ENCODE measurements around the gene HECW1. TPM values are rescaled to one million over a fixed set of nuclear protein-coding genes. Genes with fewer than 3 reads are reported as not detected.
"Not testable (repeated sequence)": the region's sequence is repeated elsewhere in the genome, so short reads cannot be mapped to it uniquely, and the experiment has no call there.

HECW1 gene
- total RNA-seq, 4 donors from 2014 or later: 0.62 to 4.3 (median 1.4) TPM; not detected in 1

DNA sequence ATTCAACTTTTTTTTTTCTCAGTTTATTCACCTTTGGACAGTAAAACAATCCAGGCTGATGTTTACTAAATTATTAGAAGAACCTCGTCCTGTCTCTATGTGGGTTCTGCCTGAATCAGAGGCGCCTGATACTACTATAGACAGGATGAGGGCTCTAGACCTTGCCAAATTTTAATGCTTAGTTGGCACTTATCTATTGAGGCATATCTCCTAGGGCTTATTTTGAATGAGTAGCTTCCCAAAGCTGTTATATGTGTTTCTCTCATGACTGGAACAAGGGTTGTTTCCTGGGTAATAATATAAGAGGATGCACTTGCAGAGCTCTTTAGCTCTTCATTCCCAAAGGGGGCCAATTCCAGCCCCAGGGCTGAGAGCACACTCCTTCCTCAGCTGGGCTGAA lies 23.6 kb downstream of the HECW1 start:
- no peak overlapping the region for H3K4me3 ChIP-seq (ENCODE audit: low read depth, poor library complexity, severe bottlenecking)
- 54 to 72% methylated on average over 2 of the region's 2 CpGs for WGBS, 2 donors
- intact Hi-C loops (cut with DNase I; ENCODE audit: low total_unique reads): no loop called here
- TF ChIP-seq POLR2A (IDR thresholded peaks at IDR 0.05): no peak
- TF ChIP-seq CTCF (IDR thresholded peaks at IDR 0.05): no peak
- no peak for DNase-seq (ENCODE audit: low spot score in 2 of 2)

DNA sequence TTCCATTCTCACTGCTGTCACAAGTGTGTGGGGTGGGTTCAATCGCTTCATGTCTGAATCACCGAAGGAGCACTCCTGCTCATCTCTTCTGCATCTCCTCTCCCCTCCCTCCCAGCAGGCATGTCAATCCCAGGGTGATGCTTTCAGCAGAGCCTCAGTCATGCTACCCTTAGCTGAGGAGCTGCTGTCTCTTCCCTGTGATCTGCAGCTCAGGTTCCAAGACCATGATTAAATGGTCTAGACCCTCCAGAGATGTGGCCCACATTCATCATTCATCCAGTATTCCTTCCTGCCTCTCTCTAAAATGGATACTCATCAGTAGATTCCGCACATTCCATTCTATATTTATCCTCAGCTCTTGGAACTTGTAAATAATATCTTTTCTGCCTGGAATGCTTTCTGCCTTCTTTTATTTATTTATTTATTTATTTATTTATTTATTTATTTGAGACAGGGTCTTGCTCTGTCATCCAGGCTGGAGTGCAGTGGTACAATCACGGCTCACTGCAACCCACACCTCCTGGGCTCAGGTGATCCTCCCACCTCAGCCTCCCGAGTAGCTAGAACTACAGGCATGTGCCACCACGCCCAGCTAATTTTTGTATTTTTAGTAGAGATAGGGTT lies 24.8 kb downstream of the HECW1 start:
- intact Hi-C loops (cut with DNase I; ENCODE audit: low total_unique reads); H3K4me3 ChIP-seq (ENCODE audit: low read depth, poor library complexity, severe bottlenecking); DNase-seq (ENCODE audit: low spot score in 2 of 2): not testable (repeated sequence)
- WGBS, 2 donors: 83 to 84% methylated on average over 6 of the region's 6 CpGs

GRCh38 chr7:43137811-43138210 lies 25.4 kb downstream of the HECW1 start:
- TF ChIP-seq POLR2A (IDR thresholded peaks at IDR 0.05): no peak
- TF ChIP-seq CTCF (IDR thresholded peaks at IDR 0.05): no peak
- intact Hi-C loops (cut with DNase I; ENCODE audit: low total_unique reads): no loop called here

GRCh38 chr7:43138710-43139109 lies 26.3 kb downstream of the HECW1 start:
- intact Hi-C loops (cut with DNase I; ENCODE audit: low total_unique reads): no loop called here
- no peak overlapping the region for H3K4me3 ChIP-seq (ENCODE audit: low read depth, poor library complexity, severe bottlenecking)
- DNase-seq (ENCODE audit: low spot score in 2 of 2): no peak
- WGBS, 2 donors: 84 to 87% methylated on average over 4 of the region's 4 CpGs
- no peak for TF ChIP-seq POLR2A (IDR thresholded peaks at IDR 0.05)
- no peak for TF ChIP-seq CTCF (IDR thresholded peaks at IDR 0.05)

More at GRCh38 chr7:43137811-43138210, 25.4 kb downstream of the HECW1 start:
- no peak for DNase-seq (ENCODE audit: low spot score in 2 of 2)
- no peak overlapping the region for H3K4me3 ChIP-seq (ENCODE audit: low read depth, poor library complexity, severe bottlenecking)
- WGBS, 2 donors: 55 to 61% methylated on average over 3 of the region's 3 CpGs

DNA sequence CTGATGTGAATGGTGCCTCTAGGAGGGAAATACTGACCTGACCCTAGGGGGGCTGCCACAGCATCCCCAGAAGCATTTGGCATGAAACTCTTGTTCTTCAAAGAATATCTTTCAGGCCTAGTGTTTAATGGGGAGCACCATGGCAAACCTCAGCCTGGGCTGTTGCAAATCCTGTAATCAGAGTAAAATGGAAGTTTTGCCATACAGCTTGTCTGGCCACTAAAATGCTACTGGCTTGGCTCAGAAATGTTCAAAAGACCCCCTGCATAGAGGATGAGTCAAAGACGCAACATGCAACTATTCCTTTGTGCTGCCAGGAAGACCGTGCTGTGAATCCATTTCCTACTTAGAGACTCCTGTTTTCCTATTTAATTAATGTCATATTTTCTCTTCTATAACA lies 26.7 kb downstream of the HECW1 start:
- 77 to 78% methylated on average over 2 of the region's 2 CpGs for WGBS, 2 donors
- H3K4me3 ChIP-seq (ENCODE audit: low read depth, poor library complexity, severe bottlenecking): no peak overlapping the region
- no peak for DNase-seq (ENCODE audit: low spot score in 2 of 2)
- intact Hi-C loops (cut with DNase I; ENCODE audit: low total_unique reads): no loop called here
- no peak for TF ChIP-seq POLR2A (IDR thresholded peaks at IDR 0.05)
- no peak for TF ChIP-seq CTCF (IDR thresholded peaks at IDR 0.05)

GRCh38 chr7:43140186-43140585 lies 27.7 kb downstream of the HECW1 start:
- TF ChIP-seq CTCF (IDR thresholded peaks at IDR 0.05) (no peak), POLR2A (IDR thresholded peaks at IDR 0.05) (no peak)
- intact Hi-C loops (cut with DNase I; ENCODE audit: low total_unique reads): no loop called here
- DNase-seq (ENCODE audit: low spot score in 2 of 2): no peak
- H3K4me3 ChIP-seq (ENCODE audit: low read depth, poor library complexity, severe bottlenecking): no peak overlapping the region
- WGBS, 2 donors: 96 to 97% methylated on average over 7 of the region's 7 CpGs

Data from lower leg skin (tissue), 4 donors.